ENCODE results near the gene EXOC4. TPM values are rescaled to one million over a fixed set of nuclear protein-coding genes. Genes with fewer than 3 reads are reported as not detected.
A peak's percentile ranks its signal among the peaks of the same experiment; 100 is the strongest.

Gene EXOC4
- total RNA-seq, 1 donor from 2014 or later = 66.2 TPM

GRCh38 chr7:133561396-133561795 lies 308.5 kb downstream of the EXOC4 start:
- DNase-seq (ENCODE audit: extremely low read depth, low read depth, low spot score) = no peak

GRCh38 chr7:133562621-133563020 lies 309.7 kb downstream of the EXOC4 start:
- no peak for DNase-seq (ENCODE audit: extremely low read depth, low read depth, low spot score)

- DNase-seq (ENCODE audit: extremely low read depth, low read depth, low spot score) = no peak
These were observed 310.4 kb downstream of the EXOC4 start for GRCh38 chr7:133563251-133563650.

- DNase-seq (ENCODE audit: extremely low read depth, low read depth, low spot score) = no peak
These were observed 311.6 kb downstream of the EXOC4 start for GRCh38 chr7:133564484-133564883.

- DNase-seq (ENCODE audit: extremely low read depth, low read depth, low spot score) = no peak
These were observed 315.7 kb downstream of the EXOC4 start for GRCh38 chr7:133568544-133568943.

GRCh38 chr7:133570321-133570720 lies 317.4 kb downstream of the EXOC4 start:
- no peak for DNase-seq (ENCODE audit: extremely low read depth, low read depth, low spot score)

- no peak for DNase-seq (ENCODE audit: extremely low read depth, low read depth, low spot score)
These were observed 318.2 kb downstream of the EXOC4 start for GRCh38 chr7:133571076-133571475.

- DNase-seq (ENCODE audit: extremely low read depth, low read depth, low spot score) = no peak
These were observed 319.2 kb downstream of the EXOC4 start for GRCh38 chr7:133572087-133572486.

GRCh38 chr7:133572843-133573242 lies 320.0 kb downstream of the EXOC4 start:
- DNase-seq (ENCODE audit: extremely low read depth, low read depth, low spot score) = no peak

GRCh38 chr7:133573554-133574265 lies 320.8 kb downstream of the EXOC4 start:
- DNase-seq (ENCODE audit: extremely low read depth, low read depth, low spot score) = no peak

GRCh38 chr7:133575726-133576440 lies 323.0 kb downstream of the EXOC4 start:
- no peak for DNase-seq (ENCODE audit: extremely low read depth, low read depth, low spot score)

- DNase-seq (ENCODE audit: extremely low read depth, low read depth, low spot score) = no peak
These were observed 323.8 kb downstream of the EXOC4 start for GRCh38 chr7:133576612-133577168.

- DNase-seq (ENCODE audit: extremely low read depth, low read depth, low spot score) = peak; percentile 14
These were observed 330.1 kb downstream of the EXOC4 start for GRCh38 chr7:133582766-133583523.

GRCh38 chr7:133583545-133584171 lies 330.8 kb downstream of the EXOC4 start:
- no peak for DNase-seq (ENCODE audit: extremely low read depth, low read depth, low spot score)

- DNase-seq (ENCODE audit: extremely low read depth, low read depth, low spot score) = no peak
These were observed 332.2 kb downstream of the EXOC4 start for GRCh38 chr7:133584956-133585668.

- DNase-seq (ENCODE audit: extremely low read depth, low read depth, low spot score) = no peak
These were observed 333.4 kb downstream of the EXOC4 start for GRCh38 chr7:133586253-133586652.

GRCh38 chr7:133587903-133588302 lies 335.0 kb downstream of the EXOC4 start:
- DNase-seq (ENCODE audit: extremely low read depth, low read depth, low spot score) = no peak

GRCh38 chr7:133590795-133591194 lies 337.9 kb downstream of the EXOC4 start:
- DNase-seq (ENCODE audit: extremely low read depth, low read depth, low spot score) = no peak

GRCh38 chr7:133591704-133592340 lies 338.9 kb downstream of the EXOC4 start:
- no peak for DNase-seq (ENCODE audit: extremely low read depth, low read depth, low spot score)

- no peak for DNase-seq (ENCODE audit: extremely low read depth, low read depth, low spot score)
These were observed 340.7 kb downstream of the EXOC4 start for GRCh38 chr7:133593561-133593960.
